HEK293 (cell line): ENCODE measurements around the gene CCDC34.

Experiments used
- TF ChIP-seq, protein P1 (sequence below): fragments of 450-650 bp; formaldehyde crosslinking; conservative IDR thresholded peaks from 2 replicates; pipeline ENCODE4 v1.5.1; 2016; ENCODE audit warnings: low read depth, missing biosample characterization, missing genetic modification characterization
- TF ChIP-seq, protein P2 (sequence below): fragments of 450-650 bp; formaldehyde crosslinking; IDR thresholded peaks from 2 replicates; pipeline ENCODE4 v1.5.1; 2017; ENCODE audit warnings: missing biosample characterization, missing genetic modification characterization

DNA sequence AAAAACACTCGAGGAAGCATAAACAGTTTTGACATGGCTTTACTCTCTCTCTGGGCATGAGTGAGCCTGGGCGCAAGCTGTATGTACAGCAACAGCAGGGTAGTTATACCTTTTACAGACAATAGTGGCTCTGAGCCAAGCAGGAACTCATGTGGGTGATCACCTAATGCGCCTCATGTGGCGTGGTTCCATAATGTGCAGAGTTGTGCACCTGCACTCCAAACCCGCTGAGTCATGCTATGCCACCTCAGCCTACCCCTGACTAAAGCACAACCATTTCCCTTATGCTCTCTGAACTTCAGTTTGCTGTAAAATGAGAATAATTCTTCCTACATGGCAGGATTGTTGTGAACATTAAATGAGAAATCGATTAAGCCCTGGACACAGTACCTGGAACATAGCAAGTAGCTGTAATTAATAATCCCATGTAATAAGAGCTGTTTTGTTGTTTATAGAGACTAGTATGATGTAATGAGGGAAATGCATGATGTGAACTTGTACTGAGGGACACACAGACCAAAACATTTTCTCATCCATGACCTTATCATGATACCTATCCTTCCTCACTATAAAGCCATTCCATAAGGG lies 71.6 kb downstream of the CCDC34 start:
- TF ChIP-seq, protein P1, sequence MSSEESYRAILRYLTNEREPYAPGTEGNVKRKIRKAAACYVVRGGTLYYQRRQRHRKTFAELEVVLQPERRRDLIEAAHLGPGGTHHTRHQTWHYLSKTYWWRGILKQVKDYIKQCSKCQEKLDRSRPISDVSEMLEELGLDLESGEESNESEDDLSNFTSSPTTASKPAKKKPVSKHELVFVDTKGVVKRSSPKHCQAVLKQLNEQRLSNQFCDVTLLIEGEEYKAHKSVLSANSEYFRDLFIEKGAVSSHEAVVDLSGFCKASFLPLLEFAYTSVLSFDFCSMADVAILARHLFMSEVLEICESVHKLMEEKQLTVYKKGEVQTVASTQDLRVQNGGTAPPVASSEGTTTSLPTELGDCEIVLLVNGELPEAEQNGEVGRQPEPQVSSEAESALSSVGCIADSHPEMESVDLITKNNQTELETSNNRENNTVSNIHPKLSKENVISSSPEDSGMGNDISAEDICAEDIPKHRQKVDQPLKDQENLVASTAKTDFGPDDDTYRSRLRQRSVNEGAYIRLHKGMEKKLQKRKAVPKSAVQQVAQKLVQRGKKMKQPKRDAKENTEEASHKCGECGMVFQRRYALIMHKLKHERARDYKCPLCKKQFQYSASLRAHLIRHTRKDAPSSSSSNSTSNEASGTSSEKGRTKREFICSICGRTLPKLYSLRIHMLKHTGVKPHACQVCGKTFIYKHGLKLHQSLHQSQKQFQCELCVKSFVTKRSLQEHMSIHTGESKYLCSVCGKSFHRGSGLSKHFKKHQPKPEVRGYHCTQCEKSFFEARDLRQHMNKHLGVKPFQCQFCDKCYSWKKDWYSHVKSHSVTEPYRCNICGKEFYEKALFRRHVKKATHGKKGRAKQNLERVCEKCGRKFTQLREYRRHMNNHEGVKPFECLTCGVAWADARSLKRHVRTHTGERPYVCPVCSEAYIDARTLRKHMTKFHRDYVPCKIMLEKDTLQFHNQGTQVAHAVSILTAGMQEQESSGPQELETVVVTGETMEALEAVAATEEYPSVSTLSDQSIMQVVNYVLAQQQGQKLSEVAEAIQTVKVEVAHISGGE (tag by site-specific recombination): no peak
- TF ChIP-seq, protein P2, sequence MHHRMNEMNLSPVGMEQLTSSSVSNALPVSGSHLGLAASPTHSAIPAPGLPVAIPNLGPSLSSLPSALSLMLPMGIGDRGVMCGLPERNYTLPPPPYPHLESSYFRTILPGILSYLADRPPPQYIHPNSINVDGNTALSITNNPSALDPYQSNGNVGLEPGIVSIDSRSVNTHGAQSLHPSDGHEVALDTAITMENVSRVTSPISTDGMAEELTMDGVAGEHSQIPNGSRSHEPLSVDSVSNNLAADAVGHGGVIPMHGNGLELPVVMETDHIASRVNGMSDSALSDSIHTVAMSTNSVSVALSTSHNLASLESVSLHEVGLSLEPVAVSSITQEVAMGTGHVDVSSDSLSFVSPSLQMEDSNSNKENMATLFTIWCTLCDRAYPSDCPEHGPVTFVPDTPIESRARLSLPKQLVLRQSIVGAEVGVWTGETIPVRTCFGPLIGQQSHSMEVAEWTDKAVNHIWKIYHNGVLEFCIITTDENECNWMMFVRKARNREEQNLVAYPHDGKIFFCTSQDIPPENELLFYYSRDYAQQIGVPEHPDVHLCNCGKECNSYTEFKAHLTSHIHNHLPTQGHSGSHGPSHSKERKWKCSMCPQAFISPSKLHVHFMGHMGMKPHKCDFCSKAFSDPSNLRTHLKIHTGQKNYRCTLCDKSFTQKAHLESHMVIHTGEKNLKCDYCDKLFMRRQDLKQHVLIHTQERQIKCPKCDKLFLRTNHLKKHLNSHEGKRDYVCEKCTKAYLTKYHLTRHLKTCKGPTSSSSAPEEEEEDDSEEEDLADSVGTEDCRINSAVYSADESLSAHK: no peak
